Gastrocnemius medialis (tissue), 4 donors: ENCODE results near the gene TP53INP2. TPM values are rescaled to one million over a fixed set of nuclear protein-coding genes. Genes with fewer than 3 reads are reported as not detected.

Experiments
- ATAC-seq, 2 donors: fragments of 150-250 bp; one replicate each; pipeline ENCODE4 v1.9.1; 2016
- DNase-seq, 2 donors: peaks; one replicate each; pipeline ENCODE4 v3.0.0-alpha.2; 2019
- H3K27ac ChIP-seq, 4 donors: fragments of 200-600 bp; sonication (generic); 1 replicate in 1 of 4; 2 replicates in 3 of 4; pipeline ENCODE4 v1.5.1; 2016 to 2018; ENCODE audit warnings: mild to moderate bottlenecking in 2 of 4, moderate library complexity in 1 of 4
- H3K27me3 ChIP-seq, 3 donors: fragments of 200-600 bp; sonication (generic) in 2 of 3; 1 replicate in 1 of 3; 2 replicates in 2 of 3; pipeline versions ENCODE4 v1.5.1 to v1.6.0; 2016 to 2019; ENCODE audit warnings: mild to moderate bottlenecking in 1 of 3, moderate library complexity in 1 of 3
- H3K36me3 ChIP-seq, 2 donors: fragments of 200-600 bp; sonication (generic) in 1 of 2; one replicate each; pipeline ENCODE4 v1.5.1; 2017 to 2018
- H3K4me1 ChIP-seq, 2 donors: fragments of 200-600 bp; sonication (generic) in 1 of 2; one replicate each; pipeline ENCODE4 v1.5.1; 2016 to 2017; ENCODE audit warnings: mild to moderate bottlenecking in 2 of 2
- H3K4me3 ChIP-seq, 4 donors: fragments of 200-600 bp; sonication (generic) in 3 of 4; 1 replicate in 1 of 4; 2 replicates in 3 of 4; pipeline ENCODE4 v1.5.1; 2016 to 2019; ENCODE audit warnings: mild to moderate bottlenecking in 2 of 4
- H3K9me3 ChIP-seq, 3 donors: fragments of 200-600 bp; sonication (generic) in 2 of 3; 1 replicate in 1 of 3; 2 replicates in 2 of 3; pipeline ENCODE4 v1.5.1; 2016 to 2019
- POLR2A ChIP-seq, 2 donors: fragments of 450-650 bp; IDR thresholded peaks; one replicate each; pipeline ENCODE4 v1.6.1; 2017; ENCODE audit warnings: antibody characterized with exemption in 2 of 2, mild to moderate bottlenecking in 2 of 2, moderate library complexity in 2 of 2
- in situ Hi-C, 4 donors: fragments of 200-750 bp; cut with MboI; loops; one replicate each; pipeline versions ENCODE4 v1.15.0 to v1.8.0; 2017; ENCODE audit warnings: low sequenced_read_pairs in 4 of 4
- intact Hi-C: fragments of 100-400 bp; cut with DNase I; formaldehyde crosslinking; loops from one replicate; pipeline ENCODE4 v1.15.1; 2023; ENCODE audit warnings: low total_unique reads
- total RNA-seq, 4 donors: library from RNA; depleted of rRNA; stranded (reverse); fragments of >200 nt; gene quantifications; one replicate each; pipeline versions ENCODE4 v1.1.0 to v1.2.3, GENCODE V29; 2016
- TF ChIP-seq, protein P1 (sequence below), 5 experiments: fragments of 450-650 bp in 3 of 5; fragments of 200-600 bp in 2 of 5; sonication (generic) in 2 of 5; IDR thresholded peaks in 4 of 5; conservative IDR thresholded peaks in 1 of 5; 1 replicate in 4 of 5; 2 replicates in 1 of 5; pipeline ENCODE4 v1.5.1; 2016 to 2019; ENCODE audit warnings: antibody characterized with exemption in 5 of 5, mild to moderate bottlenecking in 3 of 5, moderate library complexity in 3 of 5

The TP53INP2 gene
- total RNA-seq, 4 donors from 2014 or later = 2.9 to 26.7 (median 11.1) TPM

DNA sequence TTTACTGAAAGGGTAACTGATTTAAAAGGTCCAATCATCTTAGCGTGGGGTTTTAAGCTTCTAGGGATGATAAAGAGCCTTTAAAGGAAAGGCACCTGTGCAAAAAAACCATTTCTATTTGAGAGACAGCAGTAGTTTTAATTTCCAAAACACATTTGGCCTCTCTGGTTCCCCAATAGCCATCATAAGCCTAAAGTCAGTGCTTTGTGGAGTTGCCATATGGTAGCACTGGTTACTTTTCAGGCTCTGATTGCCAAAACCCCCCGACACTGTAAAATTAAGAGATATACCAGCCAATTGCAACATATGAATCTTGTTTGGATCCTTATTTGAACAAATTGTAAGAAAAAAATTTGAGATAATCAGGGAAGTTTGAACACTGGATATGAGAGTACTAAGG, 44.6 kb downstream of the TP53INP2 start:
- no peak for TF ChIP-seq POLR2A (IDR thresholded peaks at IDR 0.05)
- TF ChIP-seq, protein P1, sequence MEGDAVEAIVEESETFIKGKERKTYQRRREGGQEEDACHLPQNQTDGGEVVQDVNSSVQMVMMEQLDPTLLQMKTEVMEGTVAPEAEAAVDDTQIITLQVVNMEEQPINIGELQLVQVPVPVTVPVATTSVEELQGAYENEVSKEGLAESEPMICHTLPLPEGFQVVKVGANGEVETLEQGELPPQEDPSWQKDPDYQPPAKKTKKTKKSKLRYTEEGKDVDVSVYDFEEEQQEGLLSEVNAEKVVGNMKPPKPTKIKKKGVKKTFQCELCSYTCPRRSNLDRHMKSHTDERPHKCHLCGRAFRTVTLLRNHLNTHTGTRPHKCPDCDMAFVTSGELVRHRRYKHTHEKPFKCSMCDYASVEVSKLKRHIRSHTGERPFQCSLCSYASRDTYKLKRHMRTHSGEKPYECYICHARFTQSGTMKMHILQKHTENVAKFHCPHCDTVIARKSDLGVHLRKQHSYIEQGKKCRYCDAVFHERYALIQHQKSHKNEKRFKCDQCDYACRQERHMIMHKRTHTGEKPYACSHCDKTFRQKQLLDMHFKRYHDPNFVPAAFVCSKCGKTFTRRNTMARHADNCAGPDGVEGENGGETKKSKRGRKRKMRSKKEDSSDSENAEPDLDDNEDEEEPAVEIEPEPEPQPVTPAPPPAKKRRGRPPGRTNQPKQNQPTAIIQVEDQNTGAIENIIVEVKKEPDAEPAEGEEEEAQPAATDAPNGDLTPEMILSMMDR (IDR thresholded peaks at IDR 0.05 in 4 of 5, conservative IDR thresholded peaks at IDR 0.05 in 1 of 5) = no peak
- Histone ChIP-seq H3K4me3 (no peak overlapping the region), H3K36me3 (peaks cover 0 to 79% of the 10 kb centered on the region in 2 donors), H3K4me1 (no peaks in the 10 kb centered on the region), H3K27me3 (no peaks in the 10 kb centered on the region), H3K9me3 (no peaks in the 10 kb centered on the region), H3K27ac (no peak overlapping the region)
- in situ Hi-C loops (no loop called here), intact Hi-C loops (no loop called here)
- ATAC-seq (no peak), DNase-seq (no peak)

DNA sequence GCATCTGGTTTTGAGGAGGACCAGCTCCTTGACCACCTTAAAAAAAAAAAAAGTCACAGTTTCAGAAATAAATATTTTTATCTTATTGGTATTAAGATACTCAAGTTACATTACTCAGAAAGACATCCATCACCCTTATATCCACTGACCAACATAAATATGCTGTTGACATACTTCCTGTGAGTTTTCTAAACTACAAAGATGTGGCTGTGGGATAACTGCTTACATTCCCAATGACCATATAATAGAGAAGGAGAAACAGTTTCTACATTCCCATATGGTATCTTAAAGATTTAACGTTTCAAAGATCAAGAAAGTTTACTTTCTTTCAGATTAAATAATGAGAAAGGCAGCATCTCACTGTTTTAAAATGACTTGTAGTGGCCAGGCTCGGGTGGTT, 46.3 kb downstream of the TP53INP2 start:
- no peaks in the 10 kb centered on the region for H3K9me3 ChIP-seq
- no peaks in the 10 kb centered on the region for H3K27me3 ChIP-seq
- no peak overlapping the region for H3K4me3 ChIP-seq
- peaks cover 0 to 78% of the 10 kb centered on the region in 2 donors for H3K36me3 ChIP-seq
- H3K27ac ChIP-seq = no peak overlapping the region
- ATAC-seq (no peak), DNase-seq (no peak)
- H3K4me1 ChIP-seq = no peaks in the 10 kb centered on the region
- TF ChIP-seq POLR2A (IDR thresholded peaks at IDR 0.05) = no peak
- TF ChIP-seq, protein P1 (IDR thresholded peaks at IDR 0.05 in 4 of 5, conservative IDR thresholded peaks at IDR 0.05 in 1 of 5) = no peak
- in situ Hi-C loops (loop anchor here (25.0 kb wide), 2 partner anchors 163 to 438 kb away; partner anchors contain the start of gene AHCY (in 2 of the 4)), intact Hi-C loops (no loop called here)

DNA sequence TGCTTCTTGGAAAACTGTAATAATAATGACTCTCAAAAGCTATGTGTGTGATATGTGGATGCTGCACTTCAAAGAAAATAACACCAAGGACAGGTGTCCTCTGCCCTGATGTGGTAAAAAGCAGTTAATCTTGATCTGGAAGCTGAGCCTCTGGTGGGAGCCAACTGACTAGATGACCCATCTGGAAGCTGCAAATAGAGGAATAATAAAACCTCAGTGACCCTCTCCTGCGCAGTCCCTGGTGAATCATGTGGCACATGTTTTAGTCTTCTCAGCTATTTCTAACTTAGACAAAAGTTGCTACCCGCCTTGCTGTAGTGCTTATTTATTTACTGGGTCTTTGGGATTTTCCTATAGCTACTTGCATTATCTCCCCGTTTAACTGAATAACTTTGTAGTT, 47.3 kb downstream of the TP53INP2 start:
- Histone ChIP-seq H3K9me3 (no peaks in the 10 kb centered on the region), H3K36me3 (peaks cover 0 to 80% of the 10 kb centered on the region in 2 donors), H3K4me3 (no peak overlapping the region), H3K4me1 (no peaks in the 10 kb centered on the region), H3K27me3 (no peaks in the 10 kb centered on the region), H3K27ac (no peak overlapping the region)
- no peak for TF ChIP-seq POLR2A (IDR thresholded peaks at IDR 0.05)
- TF ChIP-seq, protein P1 (IDR thresholded peaks at IDR 0.05 in 4 of 5, conservative IDR thresholded peaks at IDR 0.05 in 1 of 5) = no peak
- DNase-seq = no peak
- intact Hi-C loops (no loop called here), in situ Hi-C loops (loop anchor here (25.0 kb wide), 2 partner anchors 164 to 439 kb away; partner anchors contain the start of gene AHCY (in 2 of the 4))
- ATAC-seq = no peak

DNA sequence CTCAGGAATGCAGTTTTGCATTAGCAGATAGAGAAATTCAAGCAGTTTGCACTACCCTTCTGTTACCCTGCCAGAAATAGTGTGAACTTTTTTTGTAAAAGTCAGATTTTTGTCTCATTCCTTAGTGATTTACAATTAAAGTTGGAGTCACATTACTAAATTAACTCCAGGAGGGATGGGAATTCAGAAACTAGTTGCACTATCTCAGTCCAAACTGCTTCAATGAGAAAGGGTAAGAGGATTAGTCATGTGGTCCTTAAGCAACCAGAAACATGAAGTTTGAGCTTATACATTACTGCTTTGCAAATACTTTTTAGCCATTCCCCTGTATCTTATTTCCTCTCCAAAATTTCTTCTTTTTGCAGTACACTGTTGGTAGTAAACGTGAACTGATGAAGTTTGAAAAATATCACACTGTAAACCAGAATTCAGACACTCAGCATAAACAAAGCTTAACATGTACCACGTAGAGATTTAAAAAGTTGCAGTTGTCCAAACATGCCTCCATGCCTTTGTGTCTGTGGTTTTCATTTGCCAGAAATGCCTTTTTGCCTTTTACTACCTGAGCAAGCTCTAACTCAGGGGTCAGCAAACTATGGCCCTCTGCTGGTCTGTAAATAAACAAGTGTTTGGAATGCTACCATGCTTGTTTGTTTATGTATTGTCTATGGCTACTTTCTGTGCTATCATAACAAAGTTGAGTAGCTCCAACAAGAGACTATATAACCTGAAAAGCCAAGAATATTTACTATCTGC, 49.7 kb downstream of the TP53INP2 start:
- H3K27me3 ChIP-seq = no peaks in the 10 kb centered on the region
- H3K9me3 ChIP-seq = no peaks in the 10 kb centered on the region
- in situ Hi-C loops (loop anchor here (25.0 kb wide), 2 partner anchors 167 to 442 kb away; partner anchors contain the start of gene AHCY (in 2 of the 4)), intact Hi-C loops (no loop called here)
- peaks cover 0 to 91% of the 10 kb centered on the region in 2 donors for H3K36me3 ChIP-seq
- H3K27ac ChIP-seq = no peak overlapping the region
- H3K4me3 ChIP-seq = no peak overlapping the region
- ATAC-seq (no peak), DNase-seq (no peak)
- H3K4me1 ChIP-seq = no peaks in the 10 kb centered on the region
- TF ChIP-seq, protein P1 (IDR thresholded peaks at IDR 0.05 in 4 of 5, conservative IDR thresholded peaks at IDR 0.05 in 1 of 5) = peak in 1 of 5 experiments; percentile 25
- no peak for TF ChIP-seq POLR2A (IDR thresholded peaks at IDR 0.05)
